T-helper 2 cell treated with Interferon-gamma antibody and Interleukin-4, amounts not matched to agents 5 μg/mL and 100 μg/mL, for 36 hours (primary cell): ENCODE data around the gene TMEM80.

Source experiments
- DNase-seq: peaks from one replicate; pipeline ENCODE4 v3.0.0; 2021; ENCODE audit warnings: low spot score
- H3K27ac Mint-ChIP-seq: one replicate; pipeline ENCODE4 v1.8.0; 2021; ENCODE audit warnings: mild to moderate bottlenecking, mixed read lengths
- H3K27me3 Mint-ChIP-seq: one replicate; pipeline ENCODE4 v1.8.0; 2021; ENCODE audit warnings: low read depth, mixed read lengths
- H3K36me3 Mint-ChIP-seq: one replicate; pipeline ENCODE4 v1.8.0; 2021; ENCODE audit warnings: low read depth, mixed read lengths
- H3K4me1 Mint-ChIP-seq: one replicate; pipeline ENCODE4 v1.8.0; 2021; ENCODE audit warnings: low read depth, mixed read lengths
- H3K4me3 Mint-ChIP-seq: one replicate; pipeline ENCODE4 v1.8.0; 2022; ENCODE audit warnings: mild to moderate bottlenecking, moderate library complexity, mixed read lengths
- H3K9me3 Mint-ChIP-seq: one replicate; pipeline ENCODE4 v1.8.0; 2021; ENCODE audit warnings: mixed read lengths

The TMEM80 gene

DNA sequence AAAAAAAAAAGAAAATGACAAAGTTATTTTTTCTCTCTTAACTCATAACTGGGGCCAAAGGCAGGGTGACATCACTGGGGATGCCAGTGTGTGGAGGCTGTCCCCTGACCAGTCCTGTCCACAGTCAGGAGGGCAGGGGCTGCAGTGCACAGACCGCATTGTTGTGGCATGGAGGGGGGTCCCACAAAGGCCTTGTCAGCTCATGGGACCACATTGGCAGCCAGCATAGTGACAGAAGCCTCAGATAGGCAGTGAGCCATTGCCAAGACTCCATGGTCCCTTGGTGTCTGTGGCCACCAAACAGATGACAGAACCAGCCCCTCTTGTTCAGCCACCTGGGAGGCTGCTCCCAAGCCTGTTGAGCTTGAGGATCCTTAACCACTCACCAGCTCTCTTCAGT, 4.1 kb downstream of the TMEM80 start:
- Mint-ChIP-seq H3K36me3 (peaks cover 14% of the 10 kb centered on the region), H3K4me3 (no peak overlapping the region), H3K9me3 (no peaks in the 10 kb centered on the region), H3K4me1 (peaks cover 14% of the 10 kb centered on the region), H3K27me3 (no peaks in the 10 kb centered on the region), H3K27ac (no peak overlapping the region)
- DNase-seq, result no peak

DNA sequence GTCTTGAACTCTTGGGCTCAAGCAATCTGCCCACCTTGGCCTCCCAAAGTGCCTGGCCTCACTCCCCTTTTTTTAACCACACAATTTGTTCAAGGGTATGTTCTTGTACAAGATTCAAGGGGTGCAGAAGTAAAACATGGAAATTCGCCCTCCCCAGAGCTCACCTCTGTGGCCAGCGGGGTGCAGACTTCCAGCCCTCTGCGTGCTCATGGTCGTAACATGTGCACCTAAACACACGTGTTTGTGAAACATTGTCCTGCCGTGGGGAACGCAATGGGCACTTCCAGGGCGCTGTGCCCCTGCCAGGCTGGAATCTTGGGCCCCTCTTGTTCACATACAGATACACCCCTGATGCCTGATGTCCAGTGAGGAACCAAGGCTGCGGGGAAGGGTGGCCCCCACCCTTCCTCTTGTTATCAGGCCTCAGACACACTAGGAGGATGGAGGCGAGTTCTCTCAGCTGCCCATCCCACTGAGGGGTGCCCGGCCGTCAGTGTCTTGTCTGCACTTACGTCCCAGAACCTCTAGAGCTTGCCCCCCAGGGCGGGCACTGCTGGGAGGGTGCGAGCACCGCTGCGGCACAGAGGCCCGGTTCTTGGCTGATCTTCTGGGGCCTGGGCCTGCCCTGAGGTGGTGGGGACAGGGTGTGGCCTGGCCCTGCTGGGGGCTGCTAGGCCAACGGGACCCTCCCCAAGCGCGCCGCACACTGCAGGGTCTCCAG, 6.3 kb downstream of the TMEM80 start:
- Mint-ChIP-seq H3K9me3 (no peaks in the 10 kb centered on the region), H3K36me3 (peaks cover 14% of the 10 kb centered on the region), H3K27me3 (peaks cover 5% of the 10 kb centered on the region)

DNA sequence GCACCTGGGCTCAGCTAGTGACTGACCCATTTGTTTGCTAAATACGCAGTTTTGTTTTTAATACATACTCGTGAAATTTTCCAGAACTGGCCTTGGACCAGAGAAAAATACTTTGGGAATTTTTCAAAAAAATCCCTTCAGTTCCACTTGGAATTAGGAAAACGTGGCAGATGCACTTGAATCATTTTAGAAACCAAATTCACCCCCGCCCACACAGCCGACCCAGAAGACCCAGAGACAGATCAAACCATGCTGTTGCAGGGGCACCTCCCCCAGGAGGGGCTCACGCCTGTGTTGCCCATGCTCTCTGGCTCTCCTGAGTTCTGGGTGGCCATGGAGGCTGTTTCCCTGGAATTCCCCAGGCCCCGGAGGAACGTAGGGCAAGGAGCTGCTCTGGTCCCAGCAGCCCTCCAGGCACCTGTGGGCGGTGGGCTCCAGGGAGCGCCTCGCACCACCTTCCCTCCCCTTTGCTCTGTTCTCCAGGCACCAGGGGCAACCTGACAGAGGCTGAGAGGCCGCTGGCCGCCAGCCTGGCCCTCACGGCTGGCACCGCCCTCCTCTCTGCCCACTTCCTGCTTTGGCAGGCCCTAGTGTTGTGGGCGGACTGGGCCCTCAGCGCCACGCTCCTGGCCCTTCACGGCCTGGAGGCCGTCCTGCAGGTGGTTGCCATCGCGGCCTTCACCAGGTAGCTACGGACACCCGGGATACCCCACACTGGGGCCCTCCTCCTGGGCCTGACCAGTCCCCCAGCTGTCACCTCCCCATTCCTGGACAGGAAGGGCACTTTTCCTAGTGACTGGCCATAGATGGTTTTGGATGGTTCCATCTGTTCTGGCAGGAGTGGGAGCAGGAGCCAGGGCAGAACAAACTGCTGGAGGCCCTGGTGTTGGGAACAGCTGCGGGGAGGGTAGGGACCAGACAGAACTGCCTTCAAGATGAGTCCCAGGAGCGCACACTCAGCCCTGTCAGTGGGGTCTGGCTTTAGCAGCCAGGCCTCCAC, 7.1 kb downstream of the TMEM80 start:
- H3K27ac Mint-ChIP-seq, result no peak overlapping the region
- H3K4me3 Mint-ChIP-seq, result no peak overlapping the region
- no peak for DNase-seq
- H3K27me3 Mint-ChIP-seq, result peaks cover 12% of the 10 kb centered on the region
- peaks cover 5% of the 10 kb centered on the region for H3K4me1 Mint-ChIP-seq
- peaks cover 14% of the 10 kb centered on the region for H3K36me3 Mint-ChIP-seq
- H3K9me3 Mint-ChIP-seq, result no peaks in the 10 kb centered on the region

More for the DNA sequence above, 6.3 kb downstream of the TMEM80 start:
- no peak overlapping the region for H3K27ac Mint-ChIP-seq
- no peak overlapping the region for H3K4me3 Mint-ChIP-seq
- H3K4me1 Mint-ChIP-seq, result peaks cover 11% of the 10 kb centered on the region
- no peak for DNase-seq

DNA sequence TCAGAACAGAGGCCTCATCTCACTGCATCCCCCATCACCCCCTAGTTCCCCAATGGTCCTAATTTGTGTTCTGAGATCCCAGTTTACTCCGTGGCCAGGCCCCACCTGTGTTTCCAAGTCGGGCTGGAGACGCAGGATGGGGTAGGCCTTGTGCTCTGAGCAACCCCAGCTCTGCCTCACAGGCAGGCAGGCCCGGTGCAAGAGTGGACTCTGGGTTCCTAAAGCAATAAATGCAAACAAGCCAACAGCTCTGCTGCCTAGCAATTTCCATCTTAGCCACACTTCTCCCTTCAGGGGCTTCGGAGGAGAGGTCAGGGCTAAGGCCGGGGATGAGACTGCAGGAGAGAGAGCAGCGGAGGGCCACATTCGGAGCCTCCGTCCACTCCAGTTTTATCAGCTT, 7.9 kb downstream of the TMEM80 start:
- H3K27me3 Mint-ChIP-seq, result peaks cover 14% of the 10 kb centered on the region
- no peak for DNase-seq
- H3K27ac Mint-ChIP-seq, result no peak overlapping the region
- no peak overlapping the region for H3K4me3 Mint-ChIP-seq
- no peaks in the 10 kb centered on the region for H3K9me3 Mint-ChIP-seq
- H3K36me3 Mint-ChIP-seq, result peaks cover 10% of the 10 kb centered on the region
- no peaks in the 10 kb centered on the region for H3K4me1 Mint-ChIP-seq

DNA sequence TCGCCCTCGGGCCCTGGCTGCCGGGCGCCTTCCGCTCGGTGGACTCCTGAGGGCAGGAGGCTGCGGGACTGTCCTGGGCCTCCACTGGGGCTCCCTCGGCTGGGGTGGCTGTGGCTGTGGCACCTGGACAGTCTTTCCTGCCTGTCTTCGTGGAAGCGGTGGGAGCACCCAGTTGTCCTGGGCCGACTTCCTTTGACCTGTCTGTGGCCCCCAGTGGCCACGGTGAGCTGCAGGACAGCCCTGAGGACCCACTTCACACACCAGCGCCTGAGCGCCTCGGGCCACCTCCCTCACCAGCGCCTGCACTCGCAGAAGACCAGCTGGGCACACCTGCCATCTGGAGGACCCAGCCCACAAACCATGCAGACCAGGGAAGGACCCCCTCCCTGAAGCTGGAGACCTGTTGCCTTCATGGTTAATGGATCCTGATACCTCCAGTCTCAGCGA, 8.6 kb downstream of the TMEM80 start:
- Mint-ChIP-seq H3K4me1 (no peaks in the 10 kb centered on the region), H3K27ac (no peak overlapping the region), H3K27me3 (peaks cover 14% of the 10 kb centered on the region), H3K9me3 (no peaks in the 10 kb centered on the region), H3K4me3 (no peak overlapping the region), H3K36me3 (peaks cover 10% of the 10 kb centered on the region)
- no peak for DNase-seq

DNA sequence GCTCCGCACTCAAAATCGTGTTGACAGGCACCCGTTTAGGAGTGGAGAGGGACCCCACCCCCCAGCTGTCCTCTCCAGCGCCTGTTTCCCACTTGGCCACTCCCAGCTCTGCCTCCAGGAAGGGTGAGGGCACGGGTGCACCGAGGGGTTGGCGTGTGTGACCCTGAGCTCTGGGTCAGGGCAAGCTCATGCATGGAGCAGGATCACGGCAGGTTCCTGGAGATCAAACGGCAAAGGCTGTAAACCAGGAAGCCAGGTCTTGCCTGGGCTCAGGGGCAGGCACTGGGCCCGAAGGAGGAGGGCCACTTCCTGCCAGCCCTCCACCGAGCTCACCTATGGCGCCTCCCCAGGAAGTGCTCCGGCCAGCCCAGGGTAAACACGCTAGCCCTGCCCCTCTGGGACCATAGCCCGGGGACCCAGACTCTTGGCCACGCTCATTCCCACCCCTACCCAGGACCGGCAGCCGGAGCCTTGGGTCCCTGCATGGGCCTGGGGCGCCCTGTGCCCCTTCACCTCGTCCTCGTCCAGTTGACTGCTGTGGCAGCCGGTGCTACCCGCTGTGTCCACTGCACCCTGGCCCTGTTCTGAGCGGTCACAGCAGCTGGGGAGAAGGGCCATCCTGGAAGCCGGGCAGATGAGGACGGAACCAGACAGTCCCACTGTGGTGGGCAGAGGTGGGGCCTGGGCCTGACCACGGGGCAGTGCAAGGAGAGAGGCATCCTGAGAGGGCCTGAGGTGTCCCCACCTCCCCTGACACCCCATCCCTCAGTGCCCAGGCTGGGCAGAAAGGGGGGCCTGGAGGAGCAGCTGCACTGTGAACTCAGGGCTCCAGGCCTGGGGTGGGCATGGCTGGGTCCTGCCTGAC, 9.4 kb downstream of the TMEM80 start:
- H3K4me3 Mint-ChIP-seq, result no peak overlapping the region
- DNase-seq, result no peak
- H3K27me3 Mint-ChIP-seq, result peaks cover 14% of the 10 kb centered on the region
- peaks cover 10% of the 10 kb centered on the region for H3K36me3 Mint-ChIP-seq
- H3K27ac Mint-ChIP-seq, result no peak overlapping the region
- no peaks in the 10 kb centered on the region for H3K4me1 Mint-ChIP-seq
- H3K9me3 Mint-ChIP-seq, result no peaks in the 10 kb centered on the region

DNA sequence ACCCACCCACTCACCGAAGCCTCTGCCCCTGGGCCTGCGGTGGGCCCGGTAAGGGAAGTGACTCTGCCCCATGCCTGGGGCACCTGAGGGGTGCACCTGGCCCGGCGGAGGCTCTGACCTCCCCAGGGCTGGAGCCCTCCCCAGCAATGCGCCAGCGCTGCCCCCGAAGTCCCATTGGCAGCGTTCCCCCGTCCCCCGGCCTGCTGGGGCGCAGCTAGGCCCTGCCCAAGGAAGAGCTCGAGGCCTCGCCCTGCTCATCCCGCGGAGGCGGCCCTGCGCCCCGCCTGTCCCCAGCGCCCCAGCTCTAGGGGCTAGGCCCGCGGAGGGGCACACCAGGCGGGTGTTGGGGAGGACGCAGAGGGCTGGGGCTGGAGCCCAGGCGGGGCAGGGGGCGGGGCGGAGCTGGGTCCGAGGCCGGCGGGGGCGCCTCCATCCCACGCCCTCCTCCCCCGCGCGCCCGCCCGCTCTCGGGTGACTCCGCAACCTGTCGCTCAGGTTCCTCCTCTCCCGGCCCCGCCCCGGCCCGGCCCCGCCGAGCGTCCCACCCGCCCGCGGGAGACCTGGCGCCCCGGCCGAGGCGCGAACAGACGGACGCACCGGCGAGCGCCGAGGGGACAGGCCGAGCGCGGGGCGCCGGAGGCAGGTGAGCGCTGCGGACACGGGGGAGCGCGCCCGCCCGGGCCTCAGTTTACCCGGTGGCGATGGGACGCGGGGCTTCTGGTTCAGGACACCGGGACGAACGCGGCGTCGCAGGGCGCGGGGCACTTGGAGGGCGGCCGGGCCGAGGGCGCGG, 10.2 kb downstream of the TMEM80 start, which contains the start of gene EPS8L2:
Gene EPS8L2 (plus strand): TSS at position 586 of the 793 bp plus-strand sequence. CDS start 3,177 bp downstream, outside the sequence.
- DNase-seq, result no peak
- no peak within 1 kb of the TSS for H3K27ac Mint-ChIP-seq
- H3K9me3 Mint-ChIP-seq, result no peaks in the 10 kb centered on the region
- H3K4me3 Mint-ChIP-seq, result no peak within 1 kb of the TSS
- peaks cover 2% of the 10 kb centered on the region for H3K4me1 Mint-ChIP-seq
- H3K27me3 Mint-ChIP-seq, result peaks cover 14% of the 10 kb centered on the region
- H3K36me3 Mint-ChIP-seq, result peaks cover 6% of the 10 kb centered on the region

DNA sequence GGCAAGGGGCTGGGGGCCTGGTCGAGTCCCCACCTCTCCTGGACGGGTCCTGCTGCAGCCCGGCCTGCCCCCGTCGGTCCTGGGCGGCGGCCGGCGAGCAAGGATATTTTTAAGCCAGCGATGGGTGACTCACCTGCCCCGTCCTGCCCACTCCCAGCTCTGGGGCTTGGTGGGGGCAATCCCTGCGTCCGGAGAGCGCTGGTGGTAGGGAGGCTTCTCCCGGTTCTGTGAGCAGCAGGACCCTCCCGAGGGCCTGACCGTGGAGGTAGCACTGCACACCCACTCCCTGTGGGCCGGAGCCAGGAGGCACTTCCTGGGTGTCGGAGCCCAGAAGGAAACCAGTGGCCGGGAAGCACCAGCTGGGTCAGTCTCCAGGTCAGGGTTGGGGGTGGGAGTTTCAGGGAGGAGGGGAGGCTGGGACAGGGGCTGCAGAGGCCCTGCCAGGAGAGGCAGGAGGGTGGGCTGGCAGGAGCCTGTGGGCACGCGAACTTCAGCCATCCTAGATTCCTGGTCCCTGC, 10.9 kb downstream of the TMEM80 start:
- Mint-ChIP-seq H3K4me3 (no peak overlapping the region), H3K4me1 (peaks cover 4% of the 10 kb centered on the region), H3K9me3 (no peaks in the 10 kb centered on the region), H3K36me3 (peaks cover 5% of the 10 kb centered on the region), H3K27me3 (peaks cover 16% of the 10 kb centered on the region), H3K27ac (no peak overlapping the region)
- DNase-seq, result no peak

DNA sequence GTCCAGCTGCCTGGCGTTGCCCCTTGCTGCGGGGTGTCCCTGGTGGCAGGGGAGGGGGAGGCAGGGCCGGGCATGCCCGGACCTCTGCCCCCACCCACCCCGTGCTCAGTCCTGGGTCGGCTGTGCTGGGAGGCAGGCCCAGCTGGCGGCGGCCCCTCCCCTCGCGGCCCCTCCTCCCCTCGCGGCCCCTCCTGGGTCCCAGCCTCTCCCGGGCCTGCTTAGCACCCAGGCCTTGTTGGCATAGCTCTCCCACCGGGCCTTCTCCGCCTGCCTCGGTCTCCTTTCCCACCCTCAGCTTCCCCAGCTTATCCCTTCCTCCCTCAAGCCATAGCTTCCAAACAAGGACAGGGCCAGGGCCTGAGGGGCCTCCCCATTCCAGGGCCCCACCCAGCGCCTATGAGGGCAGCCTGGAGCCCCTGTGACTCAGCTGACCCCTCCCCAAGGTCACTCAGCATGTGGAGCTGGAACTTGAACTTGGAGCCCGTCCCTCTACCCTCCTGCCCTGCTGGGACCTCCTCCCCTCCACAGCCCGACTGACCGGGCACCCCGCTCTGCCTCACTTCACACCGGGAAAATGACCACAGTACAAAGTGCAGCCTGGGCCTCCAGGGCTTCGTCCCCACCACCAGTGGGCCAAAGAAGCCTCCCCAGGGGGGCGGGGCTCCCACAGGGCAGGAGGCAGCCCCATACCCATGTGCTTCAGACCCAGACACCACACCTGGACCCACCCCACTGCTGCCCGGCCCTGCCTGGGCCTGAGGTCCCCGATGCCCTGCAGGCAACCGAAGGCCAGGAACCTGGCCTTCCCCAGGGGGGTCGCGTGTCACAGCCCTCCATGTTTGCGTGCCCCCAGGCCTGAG, 11.6 kb downstream of the TMEM80 start:
- H3K27ac Mint-ChIP-seq, result no peak overlapping the region
- H3K27me3 Mint-ChIP-seq, result peaks cover 16% of the 10 kb centered on the region
- no peaks in the 10 kb centered on the region for H3K9me3 Mint-ChIP-seq
- DNase-seq, result no peak
- H3K4me1 Mint-ChIP-seq, result peaks cover 4% of the 10 kb centered on the region
- no peak overlapping the region for H3K4me3 Mint-ChIP-seq
- H3K36me3 Mint-ChIP-seq, result peaks cover 2% of the 10 kb centered on the region

DNA sequence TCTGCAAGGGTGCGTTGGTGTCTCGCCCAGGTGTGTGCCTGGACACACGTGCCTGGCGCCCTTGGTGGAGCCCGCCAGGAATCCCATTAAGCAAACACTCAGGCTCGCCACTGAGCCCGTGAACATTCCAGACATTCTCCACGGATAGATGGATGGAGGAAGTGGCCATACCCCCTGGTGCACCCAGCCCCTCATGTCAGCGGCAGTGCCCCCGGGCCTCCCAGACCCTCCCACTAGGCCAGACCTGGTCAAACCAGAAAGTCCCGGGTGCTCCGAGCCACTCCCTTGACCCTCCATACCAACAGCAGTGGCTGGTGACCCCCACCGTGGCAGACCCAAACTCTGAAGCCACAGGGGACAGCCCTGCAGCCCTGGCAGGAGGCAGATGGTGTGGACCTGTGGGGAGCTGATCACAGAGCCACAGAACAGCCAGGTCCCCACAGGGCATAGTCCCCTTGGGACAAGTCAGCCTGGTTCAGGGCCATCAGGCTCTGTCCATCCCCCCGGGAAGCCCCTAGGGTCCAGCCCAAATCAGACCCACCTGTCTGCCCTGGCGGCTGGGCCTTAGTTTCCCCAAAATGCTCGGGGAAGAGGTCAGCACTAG, 12.3 kb downstream of the TMEM80 start:
- Mint-ChIP-seq H3K9me3 (no peaks in the 10 kb centered on the region), H3K27me3 (peaks cover 16% of the 10 kb centered on the region), H3K27ac (no peak overlapping the region), H3K36me3 (peaks cover 2% of the 10 kb centered on the region), H3K4me3 (no peak overlapping the region), H3K4me1 (peaks cover 4% of the 10 kb centered on the region)
- no peak for DNase-seq

DNA sequence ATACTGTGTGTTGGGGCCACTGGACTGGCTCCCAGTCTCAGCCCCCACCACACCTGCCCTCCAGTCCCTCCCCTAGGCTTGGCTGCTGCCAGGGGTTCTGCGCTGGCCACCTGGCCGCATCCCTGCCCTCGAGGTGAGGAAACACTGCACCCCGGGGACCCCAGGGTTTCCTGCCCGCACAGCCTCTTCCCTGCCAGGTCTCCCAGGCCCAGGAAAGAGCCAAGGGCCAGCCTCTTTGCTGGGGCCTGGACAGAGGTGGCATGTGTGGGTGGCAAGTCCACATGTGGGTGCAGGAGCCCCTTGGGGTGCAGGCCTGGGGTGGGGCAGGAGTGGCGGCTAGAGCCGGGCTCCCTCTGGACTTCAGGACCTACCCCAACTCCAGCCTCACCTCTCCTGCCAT, 12.9 kb downstream of the TMEM80 start:
- no peak overlapping the region for H3K27ac Mint-ChIP-seq
- no peaks in the 10 kb centered on the region for H3K9me3 Mint-ChIP-seq
- DNase-seq, result no peak
- peaks cover 16% of the 10 kb centered on the region for H3K27me3 Mint-ChIP-seq
- no peak overlapping the region for H3K4me3 Mint-ChIP-seq
- peaks cover 4% of the 10 kb centered on the region for H3K4me1 Mint-ChIP-seq
- peaks cover 2% of the 10 kb centered on the region for H3K36me3 Mint-ChIP-seq
